ENCODE data around the gene CD151.

The CD151 gene

GRCh38 chr11:797296-798092 lies 35.3 kb upstream of the CD151 start:
- DNase-seq, result peak; percentile 60

- peak; percentile 63 for DNase-seq
Measured at GRCh38 chr11:798093-798713, 34.5 kb upstream of the CD151 start, which contains the start of gene SLC25A22. Gene SLC25A22 (minus strand): TSS chr11:798281. CDS start chr11:795006, 3,275 bp downstream.

GRCh38 chr11:799641-800316 lies 33.0 kb upstream of the CD151 start:
- DNase-seq, result no peak

- DNase-seq, result no peak
Measured at GRCh38 chr11:800473-800872, 32.3 kb upstream of the CD151 start.

GRCh38 chr11:801097-801780 lies 31.5 kb upstream of the CD151 start:
- no peak for DNase-seq

GRCh38 chr11:802018-802617 lies 30.6 kb upstream of the CD151 start:
- no peak for DNase-seq

- DNase-seq, result no peak
Measured at GRCh38 chr11:802693-803466, 29.9 kb upstream of the CD151 start.

- DNase-seq, result no peak
Measured at GRCh38 chr11:803467-803742, 29.3 kb upstream of the CD151 start.

GRCh38 chr11:803770-804598 lies 28.8 kb upstream of the CD151 start:
- DNase-seq, result no peak

- no peak for DNase-seq
Measured at GRCh38 chr11:804599-804964, 28.2 kb upstream of the CD151 start.

- no peak for DNase-seq
Measured at GRCh38 chr11:808427-809286, 24.1 kb upstream of the CD151 start.

- peak; percentile 97 for DNase-seq
Measured at GRCh38 chr11:809287-810039, 23.3 kb upstream of the CD151 start, which contains the start of gene RPLP2. Gene RPLP2 (plus strand): TSS chr11:809967. CDS start chr11:810235, 268 bp downstream.

GRCh38 chr11:810040-810567 lies 22.6 kb upstream of the CD151 start:
- DNase-seq, result no peak

GRCh38 chr11:811446-812245 lies 21.1 kb upstream of the CD151 start:
- no peak for DNase-seq

- DNase-seq, result no peak
Measured at GRCh38 chr11:812390-812789, 20.4 kb upstream of the CD151 start.

- DNase-seq, result no peak
Measured at GRCh38 chr11:813072-813455, 19.7 kb upstream of the CD151 start.

- DNase-seq, result peak; percentile 38
Measured at GRCh38 chr11:813456-814096, 19.2 kb upstream of the CD151 start.
